ENCODE results near the gene TWIST2.

The TWIST2 gene

GRCh38 chr2:238845583-238846377, 2.1 kb upstream of the TWIST2 start:
- FAIRE-seq: no peak
- no peak for DNase-seq (ENCODE audit: insufficient read length, low spot score)
- TF ChIP-seq CTCF (IDR thresholded peaks at IDR 0.05; ENCODE audit: insufficient read depth, missing control alignments): no peak

- DNase-seq (ENCODE audit: insufficient read length, low spot score) (no peak), FAIRE-seq (no peak)
- no peak for TF ChIP-seq CTCF (IDR thresholded peaks at IDR 0.05; ENCODE audit: insufficient read depth, missing control alignments)
Observed at GRCh38 chr2:238846378-238846627, 1.6 kb upstream of the TWIST2 start.

GRCh38 chr2:238846628-238847418, 1.1 kb upstream of the TWIST2 start:
- FAIRE-seq: no peak
- DNase-seq (ENCODE audit: insufficient read length, low spot score): no peak
- TF ChIP-seq CTCF (IDR thresholded peaks at IDR 0.05; ENCODE audit: insufficient read depth, missing control alignments): no peak

GRCh38 chr2:238847419-238847801, 475 bp upstream of the TWIST2 start:
- no peak for TF ChIP-seq CTCF (IDR thresholded peaks at IDR 0.05; ENCODE audit: insufficient read depth, missing control alignments)
- DNase-seq (ENCODE audit: insufficient read length, low spot score) (no peak), FAIRE-seq (no peak)

- FAIRE-seq (no peak), DNase-seq (ENCODE audit: insufficient read length, low spot score) (no peak)
- TF ChIP-seq CTCF (IDR thresholded peaks at IDR 0.05; ENCODE audit: insufficient read depth, missing control alignments): no peak
Observed at GRCh38 chr2:238848691-238848975, 748 bp downstream of the TWIST2 start.

GRCh38 chr2:238848976-238849853, 1.3 kb downstream of the TWIST2 start:
- no peak for TF ChIP-seq CTCF (IDR thresholded peaks at IDR 0.05; ENCODE audit: insufficient read depth, missing control alignments)
- FAIRE-seq (no peak), DNase-seq (ENCODE audit: insufficient read length, low spot score) (no peak)

Measured in D721Med (cell line).